Activated T-cell treated with anti-CD3 and anti-CD28 coated beads, Interleukin-2, amount 50 U/mL, for 72 hours (primary cell): ENCODE measurements around the gene UTS2R. TPM values are rescaled to one million over a fixed set of nuclear protein-coding genes. Genes with fewer than 3 reads are reported as not detected.
A peak's percentile ranks its signal among the peaks of the same experiment; 100 is the strongest.
"Not testable (repeated sequence)": the region's sequence is repeated elsewhere in the genome, so short reads cannot be mapped to it uniquely, and the experiment has no call there.

Source experiments
- ATAC-seq, 2 donors: fragments of 150-1000 bp; cut with Tn5 transposase; replicated peaks in 1 of 2; 2 replicates each; pipeline ENCODE4 v1.10.0; 2021; ENCODE audit warnings: moderate library complexity in 2 of 2, mild to moderate bottlenecking in 1 of 2
- DNase-seq, 2 donors: peaks; one replicate each; pipeline ENCODE4 v3.0.0; 2021 to 2022; ENCODE audit warnings: mixed read lengths in 1 of 2
- H3K27ac Mint-ChIP-seq: one replicate; pipeline ENCODE4 v1.8.0; 2022; ENCODE audit warnings: mild to moderate bottlenecking, moderate library complexity, mixed read lengths
- H3K27me3 Mint-ChIP-seq: one replicate; pipeline ENCODE4 v1.8.0; 2022; ENCODE audit warnings: low read depth, mixed read lengths
- H3K36me3 Mint-ChIP-seq, 2 donors: one replicate each; pipeline ENCODE4 v1.8.0; 2022; ENCODE audit warnings: mixed read lengths in 2 of 2, mild to moderate bottlenecking in 1 of 2; ENCODE audit not compliant: insufficient read depth in 2 of 2
- H3K4me1 Mint-ChIP-seq: one replicate; pipeline ENCODE4 v1.8.0; 2022; ENCODE audit warnings: low read depth, mixed read lengths
- H3K4me3 Mint-ChIP-seq, 2 donors: one replicate each; pipeline ENCODE4 v1.8.0; 2022; ENCODE audit warnings: mild to moderate bottlenecking in 2 of 2, mixed read lengths in 2 of 2, moderate library complexity in 2 of 2
- H3K9me3 Mint-ChIP-seq, 2 donors: one replicate each; pipeline ENCODE4 v1.8.0; 2022; ENCODE audit warnings: mixed read lengths in 2 of 2
- total RNA-seq, 2 donors: library from RNA; stranded (reverse); gene quantifications; one replicate each; pipeline ENCODE4 v1.2.3, GENCODE V29; 2022

Gene UTS2R
- total RNA-seq, 2 donors from 2014 or later = 0.46 TPM; not detected in 1

GRCh38 chr17:82411396-82412053 lies 40.0 kb downstream of the UTS2R start:
- Mint-ChIP-seq H3K9me3 (no peaks in the 10 kb centered on the region), H3K36me3 (peaks cover 0 to 2% of the 10 kb centered on the region in 2 donors), H3K27me3 (no peaks in the 10 kb centered on the region), H3K4me1 (peaks cover 25% of the 10 kb centered on the region), H3K4me3 (no peak overlapping the region), H3K27ac (no peak overlapping the region)
- ATAC-seq = no peak
- no peak for DNase-seq

- not testable (repeated sequence) for DNase-seq, H3K4me3 Mint-ChIP-seq, H3K27me3 Mint-ChIP-seq, H3K36me3 Mint-ChIP-seq, H3K9me3 Mint-ChIP-seq, H3K27ac Mint-ChIP-seq, ATAC-seq
- peaks cover 25% of the 10 kb centered on the region for H3K4me1 Mint-ChIP-seq
These were observed 40.5 kb downstream of the UTS2R start for GRCh38 chr17:82412081-82412480.

- H3K4me1 Mint-ChIP-seq = peaks cover 22% of the 10 kb centered on the region
- H3K27ac Mint-ChIP-seq = no peak overlapping the region
- H3K27me3 Mint-ChIP-seq = no peaks in the 10 kb centered on the region
- DNase-seq (no peak), ATAC-seq (no peak)
- H3K9me3 Mint-ChIP-seq = no peaks in the 10 kb centered on the region
- H3K4me3 Mint-ChIP-seq = no peak overlapping the region
- H3K36me3 Mint-ChIP-seq = peaks cover 0 to 2% of the 10 kb centered on the region in 2 donors
These were observed 41.3 kb downstream of the UTS2R start for GRCh38 chr17:82412535-82413520.

GRCh38 chr17:82414548-82415281 lies 43.1 kb downstream of the UTS2R start:
- H3K27ac Mint-ChIP-seq = no peak overlapping the region
- H3K36me3 Mint-ChIP-seq = peaks cover 0 to 2% of the 10 kb centered on the region in 2 donors
- DNase-seq (peak; percentile 78 to 80), ATAC-seq (peak; percentile 35 to 36)
- H3K4me1 Mint-ChIP-seq = peaks cover 24% of the 10 kb centered on the region
- H3K27me3 Mint-ChIP-seq = no peaks in the 10 kb centered on the region
- H3K9me3 Mint-ChIP-seq = no peaks in the 10 kb centered on the region
- peak overlapping the region; percentile 13 to 22 for H3K4me3 Mint-ChIP-seq

- no peak for DNase-seq
- H3K4me1 Mint-ChIP-seq = peaks cover 30% of the 10 kb centered on the region
- no peak overlapping the region for H3K27ac Mint-ChIP-seq
- peak overlapping the region in 1 of 2 donors; percentile 13 for H3K4me3 Mint-ChIP-seq
- no peaks in the 10 kb centered on the region for H3K9me3 Mint-ChIP-seq
- H3K36me3 Mint-ChIP-seq = peaks cover 0 to 6% of the 10 kb centered on the region in 2 donors
- no peaks in the 10 kb centered on the region for H3K27me3 Mint-ChIP-seq
- no peak for ATAC-seq
These were observed 43.8 kb downstream of the UTS2R start for GRCh38 chr17:82415336-82415735.

GRCh38 chr17:82415786-82416185 lies 44.2 kb downstream of the UTS2R start:
- no peaks in the 10 kb centered on the region for H3K9me3 Mint-ChIP-seq
- DNase-seq (no peak), ATAC-seq (no peak)
- no peak overlapping the region for H3K4me3 Mint-ChIP-seq
- no peak overlapping the region for H3K27ac Mint-ChIP-seq
- peaks cover 30% of the 10 kb centered on the region for H3K4me1 Mint-ChIP-seq
- no peaks in the 10 kb centered on the region for H3K27me3 Mint-ChIP-seq
- H3K36me3 Mint-ChIP-seq = peaks cover 0 to 8% of the 10 kb centered on the region in 2 donors

- Mint-ChIP-seq H3K9me3 (no peaks in the 10 kb centered on the region), H3K4me3 (no peak overlapping the region)
- no peak for DNase-seq
These were observed 44.7 kb downstream of the UTS2R start for GRCh38 chr17:82416264-82416663.

GRCh38 chr17:82416771-82417170 lies 45.2 kb downstream of the UTS2R start:
- peaks cover 30% of the 10 kb centered on the region for H3K4me1 Mint-ChIP-seq
- no peaks in the 10 kb centered on the region for H3K27me3 Mint-ChIP-seq
- H3K9me3 Mint-ChIP-seq = no peaks in the 10 kb centered on the region
- DNase-seq = peak in 1 of 2 donors; percentile 33
- H3K4me3 Mint-ChIP-seq = no peak overlapping the region
- no peak for ATAC-seq
- peaks cover 0 to 14% of the 10 kb centered on the region in 2 donors for H3K36me3 Mint-ChIP-seq
- H3K27ac Mint-ChIP-seq = no peak overlapping the region

More at GRCh38 chr17:82416264-82416663, 44.7 kb downstream of the UTS2R start:
- H3K27me3 Mint-ChIP-seq = no peaks in the 10 kb centered on the region
- H3K27ac Mint-ChIP-seq = no peak overlapping the region
- H3K36me3 Mint-ChIP-seq = peaks cover 0 to 12% of the 10 kb centered on the region in 2 donors
- ATAC-seq = no peak
- peaks cover 30% of the 10 kb centered on the region for H3K4me1 Mint-ChIP-seq

GRCh38 chr17:82418001-82418986 lies 46.7 kb downstream of the UTS2R start, which contains the start of the genes HEXD and OGFOD3:
Gene HEXD, plus strand, starts transcription at chr17:82418347. Its CDS starts 1,453 bp downstream, at chr17:82419800.
Gene OGFOD3, minus strand, starts transcription at chr17:82418586. Its CDS starts 101 bp downstream, at chr17:82418485.
- peaks cover 0 to 20% of the 10 kb centered on the region in 2 donors for H3K36me3 Mint-ChIP-seq
- peak; percentile 92 to 94 for ATAC-seq
- no peaks in the 10 kb centered on the region for H3K9me3 Mint-ChIP-seq
- DNase-seq = peak; percentile 90 to 92
- H3K27me3 Mint-ChIP-seq = no peaks in the 10 kb centered on the region
- peak within 1 kb of the TSS; percentile 81 to 92 for H3K4me3 Mint-ChIP-seq
- peaks cover 30% of the 10 kb centered on the region for H3K4me1 Mint-ChIP-seq
- H3K27ac Mint-ChIP-seq = peak within 1 kb of the TSS; percentile 90

GRCh38 chr17:82419540-82419939 lies 48.0 kb downstream of the UTS2R start:
- peak overlapping the region; percentile 90 for H3K27ac Mint-ChIP-seq
- no peaks in the 10 kb centered on the region for H3K9me3 Mint-ChIP-seq
- DNase-seq = no peak
- peaks cover 0 to 20% of the 10 kb centered on the region in 2 donors for H3K36me3 Mint-ChIP-seq
- no peaks in the 10 kb centered on the region for H3K27me3 Mint-ChIP-seq
- ATAC-seq = no peak
- peaks cover 29% of the 10 kb centered on the region for H3K4me1 Mint-ChIP-seq
- peak overlapping the region; percentile 81 to 86 for H3K4me3 Mint-ChIP-seq

GRCh38 chr17:82424001-82424862 lies 52.7 kb downstream of the UTS2R start:
- no peaks in the 10 kb centered on the region for H3K27me3 Mint-ChIP-seq
- DNase-seq (peak; percentile 64 to 67), ATAC-seq (peak; percentile 61 to 62)
- H3K27ac Mint-ChIP-seq = peak overlapping the region; percentile 34
- peaks cover 0 to 22% of the 10 kb centered on the region in 2 donors for H3K36me3 Mint-ChIP-seq
- H3K9me3 Mint-ChIP-seq = no peaks in the 10 kb centered on the region
- H3K4me3 Mint-ChIP-seq = no peak overlapping the region
- H3K4me1 Mint-ChIP-seq = peaks cover 18% of the 10 kb centered on the region
